IMR-90 (cell line): ENCODE results near the gene ILF3. TPM values are rescaled to one million over a fixed set of nuclear protein-coding genes. Genes with fewer than 3 reads are reported as not detected.
A peak's percentile ranks its signal among the peaks of the same experiment; 100 is the strongest.

Experiments used
- ATAC-seq: fragments of 200-7000 bp; cut with Tn5 transposase; 2 replicates; pipeline ENCODE4 v1.9.1; 2020; ENCODE audit warnings: low read depth, mild to moderate bottlenecking, moderate library complexity
- BruUV-seq: library from RNA; stranded (reverse); fragments of 400-500 nt; replicated peaks from 2 replicates; lab custom pipeline; 2021; lab: Mats Ljungman, UMichigan
- CTCF ChIA-PET: fragments of 300-600 bp; formaldehyde crosslinking; extraction: SDS; loops from one replicate; lab custom pipeline; 2021; ENCODE audit warnings: antibody characterized with exemption; lab: Yijun Ruan, JAX
- POLR2A ChIA-PET: fragments of 300-600 bp; sonication (Branson Sonifier 250); formaldehyde crosslinking; loops from one replicate; lab custom pipeline; 2022; ENCODE audit warnings: antibody characterized with exemption; ENCODE audit not compliant: unreplicated experiment; lab: Charles Lee
- DNase-seq: peaks from one replicate; pipeline ENCODE4 v3.0.0; 2013
- H2AFZ ChIP-seq: replicated peaks from 2 replicates; pipeline ENCODE3; 2013; ENCODE audit warnings: low read length, mild to moderate bottlenecking; ENCODE audit not compliant: poor library complexity
- H2AK5ac ChIP-seq: 2 replicates; pipeline ENCODE4 v1.6.1; 2013; ENCODE audit warnings: low read depth, low read length, inconsistent platforms
- H2AK9ac ChIP-seq: replicated peaks from 2 replicates; pipeline ENCODE3; 2013; ENCODE audit warnings: mild to moderate bottlenecking, low read depth, low read length, moderate library complexity; ENCODE audit not compliant: poor library complexity
- H2BK120ac ChIP-seq: 2 replicates; pipeline ENCODE4 v1.6.1; 2013; ENCODE audit warnings: low read depth, low read length, inconsistent platforms
- H2BK15ac ChIP-seq: 3 replicates; pipeline ENCODE4 v1.6.1; 2013; ENCODE audit warnings: low read depth, low read length, inconsistent platforms
- H2BK20ac ChIP-seq: 2 replicates; pipeline ENCODE4 v1.6.1; 2013; ENCODE audit warnings: low read depth, mild to moderate bottlenecking, inconsistent platforms, low read length, moderate library complexity
- H2BK5ac ChIP-seq: 2 replicates; pipeline ENCODE4 v1.6.1; 2013; ENCODE audit warnings: mild to moderate bottlenecking, low read depth, low read length, inconsistent platforms; ENCODE audit not compliant: poor library complexity, severe bottlenecking
- H3K14ac ChIP-seq: replicated peaks from 2 replicates; pipeline ENCODE4 v1.6.1; 2013; ENCODE audit warnings: low read depth, low read length, inconsistent platforms
- H3K18ac ChIP-seq: 2 replicates; pipeline ENCODE4 v1.6.1; 2013; ENCODE audit warnings: low read depth, low read length, control low read depth
- H3K23ac ChIP-seq: 2 replicates; pipeline ENCODE4 v1.6.1; 2013; ENCODE audit warnings: low read depth, low read length, inconsistent platforms
- H3K27ac ChIP-seq: 2 replicates; pipeline ENCODE4 v1.5.1; 2013; ENCODE audit warnings: mild to moderate bottlenecking, control low read depth, low read length; ENCODE audit not compliant: insufficient read depth
- H3K27me3 ChIP-seq: 2 replicates; pipeline ENCODE4 v1.6.1; 2013; ENCODE audit warnings: low read length; ENCODE audit not compliant: control insufficient read depth, insufficient read depth
- H3K36me3 ChIP-seq: 2 replicates; pipeline ENCODE4 v1.6.1; 2013; ENCODE audit warnings: low read length, mixed read lengths; ENCODE audit not compliant: control insufficient read depth, insufficient read depth
- H3K4ac ChIP-seq: 2 replicates; pipeline ENCODE4 v1.6.1; 2013; ENCODE audit warnings: low read depth, low read length, inconsistent platforms
- H3K4me1 ChIP-seq: 2 replicates; pipeline ENCODE4 v1.6.1; 2013; ENCODE audit warnings: low read length, mixed read lengths; ENCODE audit not compliant: control insufficient read depth, insufficient read depth
- H3K4me2 ChIP-seq: 2 replicates; pipeline ENCODE4 v1.6.1; 2013; ENCODE audit warnings: low read depth, mild to moderate bottlenecking, control low read depth, low read length, moderate library complexity
- H3K4me3 ChIP-seq: 2 replicates; pipeline ENCODE4 v1.5.1; 2013; ENCODE audit warnings: low read depth, mild to moderate bottlenecking, control low read depth, low read length, moderate library complexity; ENCODE audit not compliant: insufficient read depth
- H3K56ac ChIP-seq: 2 replicates; pipeline ENCODE4 v1.6.1; 2013; ENCODE audit warnings: low read length, inconsistent platforms; ENCODE audit not compliant: insufficient read depth; ENCODE audit errors: extremely low read depth
- H3K79me1 ChIP-seq, 2 experiments: 2 replicates each; pipeline ENCODE4 v1.6.1; 2013; ENCODE audit warnings: low read length in 2 of 2, inconsistent platforms in 1 of 2, low read depth in 1 of 2
- H3K9ac ChIP-seq: 2 replicates; pipeline ENCODE4 v1.6.1; 2013; ENCODE audit warnings: low read depth, low read length, control low read depth
- H3K9me1 ChIP-seq: 2 replicates; pipeline ENCODE4 v1.6.1; 2013; ENCODE audit warnings: low read length, inconsistent platforms; ENCODE audit not compliant: insufficient read depth
- H3K9me3 ChIP-seq: 2 replicates; pipeline ENCODE4 v1.6.1; 2013; ENCODE audit warnings: low read length; ENCODE audit not compliant: control insufficient read depth, insufficient read depth
- H4K20me1 ChIP-seq: 2 replicates; pipeline ENCODE4 v1.6.1; 2013; ENCODE audit warnings: low read length, inconsistent platforms; ENCODE audit not compliant: insufficient read depth
- H4K5ac ChIP-seq: 2 replicates; pipeline ENCODE4 v1.6.1; 2013; ENCODE audit warnings: mild to moderate bottlenecking, low read depth, low read length, control low read depth
- H4K8ac ChIP-seq, 2 experiments: 2 replicates each; pipeline ENCODE4 v1.6.1; 2013; ENCODE audit warnings: low read depth in 2 of 2, low read length in 2 of 2, control low read depth in 1 of 2, inconsistent platforms in 1 of 2
- H4K91ac ChIP-seq: 2 replicates; pipeline ENCODE4 v1.6.1; 2013; ENCODE audit warnings: low read depth, low read length, inconsistent platforms; ENCODE audit not compliant: insufficient read depth
- CEBPB ChIP-seq: IDR thresholded peaks from 2 replicates; pipeline ENCODE4 v1.6.1; 2012; ENCODE audit warnings: low read depth, low read length, improper control_type of control experiment
- RCOR1 ChIP-seq: IDR thresholded peaks from 2 replicates; pipeline ENCODE4 v1.6.1; 2012; ENCODE audit warnings: mild to moderate bottlenecking, low read length, improper control_type of control experiment; ENCODE audit not compliant: insufficient replicate concordance
- WGBS, 2 experiments: methylation state at CpG; one replicate each; pipeline versions ENCODE4 v1.1.5 to v1.1.7; 2013; ENCODE audit warnings: missing lambda C conversion rate in 2 of 2; ENCODE audit not compliant: insufficient read length in 1 of 2; ENCODE audit errors: extremely low coverage in 2 of 2; 5-methylcytosine and 5-hydroxymethylcytosine counted together
- dilution Hi-C: fragments of 300-500 bp; cut with HindIII; formaldehyde crosslinking; loops from one replicate; pipeline ENCODE4 v1.14.3; 2018; ENCODE audit warnings: low sequenced_read_pairs; ENCODE audit not compliant: unreplicated experiment
- in situ Hi-C: fragments of 300-500 bp; cut with MboI; formaldehyde crosslinking; loops from 3 replicates; pipeline ENCODE4 v1.14.3; 2019; ENCODE audit warnings: low sequenced_read_pairs, inconsistent platforms, mixed read lengths
- intact Hi-C: fragments of 100-400 bp; cut with micrococcal nuclease; formaldehyde crosslinking; loops from 2 replicates; pipeline ENCODE4 v1.10.0; 2022
- polyA plus RNA-seq, 3 experiments: library from polyadenylated mRNA; depleted of rRNA; stranded (reverse); fragments of >200 nt; gene quantifications; 2 replicates each; pipeline ENCODE4 v1.2.3, GENCODE V29; 2012; ENCODE audit warnings: low replicate concordance in 1 of 3
- total RNA-seq: library from RNA; depleted of rRNA; stranded (reverse); fragments of >200 nt; gene quantifications from 2 replicates; pipeline ENCODE4 v1.2.3, GENCODE V29; 2012

The ILF3 gene
- total and polyA plus RNA-seq, 2 of the 4 experiments (the other 2 are of a cell fraction) = 120 to 166 TPM

DNA sequence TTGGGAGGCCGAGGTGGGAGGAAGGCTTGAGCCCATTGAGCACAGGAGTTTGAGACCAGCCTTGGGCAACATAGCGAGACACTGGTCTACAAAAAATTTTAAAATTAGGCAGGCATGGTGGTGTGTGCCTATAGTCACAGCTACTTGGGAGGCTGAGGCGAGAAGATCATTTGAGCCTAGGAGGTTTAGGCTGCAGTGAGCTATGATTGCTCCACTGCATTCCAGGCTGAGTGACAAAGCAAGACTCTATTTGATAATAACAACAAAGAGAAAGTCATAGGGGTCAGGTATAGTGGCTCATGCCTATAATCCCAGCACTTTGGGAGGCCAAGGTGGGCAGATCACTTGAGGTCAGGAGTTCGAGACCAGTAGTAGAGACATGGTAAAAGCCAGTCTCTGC lies 33.4 kb upstream of the ILF3 start:
- H4K20me1 ChIP-seq = peaks cover 5% of the 10 kb centered on the region; the same call in 1 of the 2 replicates
- dilution Hi-C loops (no loop called here), in situ Hi-C loops (no loop called here), intact Hi-C loops (no loop called here)
- peak overlapping the region; percentile 52; the same call in 1 of the 2 replicates for H3K23ac ChIP-seq
- no peak overlapping the region for H2AK9ac ChIP-seq
- no TSS peak for BruUV-seq
- no peak overlapping the region for H3K9ac ChIP-seq
- DNase-seq (no peak), ATAC-seq (no peak)
- H3K27me3 ChIP-seq = no peaks in the 10 kb centered on the region
- peaks cover 2% of the 10 kb centered on the region; the same call in 1 of the 2 replicates for H3K36me3 ChIP-seq
- TF ChIP-seq RCOR1 (no peak), CEBPB (peak; percentile 31; the same call in 1 of the 2 replicates)
- peak overlapping the region; percentile 25; the same call in 1 of the 2 replicates for H3K18ac ChIP-seq
- H4K91ac ChIP-seq = peak overlapping the region; percentile 25; the same call in 1 of the 2 replicates
- peak overlapping the region; percentile 41; the same call in 1 of the 2 replicates for H2BK120ac ChIP-seq
- H3K9me1 ChIP-seq = peaks cover 21% of the 10 kb centered on the region
- peaks cover 48 to 74% of the 10 kb centered on the region in 2 experiments for H3K79me1 ChIP-seq
- peak overlapping the region; percentile 28; the same call in 1 of the 2 replicates for H3K4ac ChIP-seq
- H2AFZ ChIP-seq = no peak overlapping the region
- H3K4me3 ChIP-seq = no peak overlapping the region
- WGBS, 2 experiments = 93% methylated on average over 2 of the region's 4 CpGs; no CpG with 5 or more reads in 1 of the 2 experiments
- peak overlapping the region; percentile 59 for H2BK5ac ChIP-seq
- no peaks in the 10 kb centered on the region for H3K9me3 ChIP-seq
- peaks cover 19% of the 10 kb centered on the region for H3K4me1 ChIP-seq
- H4K8ac ChIP-seq = peak overlapping the region in 1 of 2 experiments; percentile 4; a peak in 1 of 4 replicates
- H3K14ac ChIP-seq = peak overlapping the region; percentile 40; the same call in 1 of the 2 replicates
- peak overlapping the region; percentile 17; the same call in 1 of the 2 replicates for H4K5ac ChIP-seq
- H3K4me2 ChIP-seq = no peak overlapping the region
- POLR2A ChIA-PET = no interaction called here
- peak overlapping the region; percentile 31; the same call in 1 of the 2 replicates for H3K27ac ChIP-seq
- H2BK20ac ChIP-seq = peak overlapping the region; percentile 69
- no peak overlapping the region for H3K56ac ChIP-seq
- peak overlapping the region; percentile 7; the same call in 1 of the 3 replicates for H2BK15ac ChIP-seq
- CTCF ChIA-PET = no interaction called here
- H2AK5ac ChIP-seq = peak overlapping the region; percentile 3; the same call in 1 of the 2 replicates
